Esophagus muscularis mucosa (tissue), 4 donors: ENCODE measurements around the gene ZFHX3. TPM values are rescaled to one million over a fixed set of nuclear protein-coding genes. Genes with fewer than 3 reads are reported as not detected.
A peak's percentile ranks its signal among the peaks of the same experiment; 100 is the strongest.

Experiments
- DNase-seq: peaks from one replicate; pipeline ENCODE4 v3.0.0-alpha.2; 2017; ENCODE audit errors: extremely low spot score
- H3K27ac ChIP-seq, 4 donors: fragments of 200-600 bp; sonication (generic); replicated peaks in 1 of 4; 1 replicate in 3 of 4; 2 replicates in 1 of 4; pipeline ENCODE4 v1.5.1; 2016 to 2019; ENCODE audit warnings: mild to moderate bottlenecking in 1 of 4
- H3K27me3 ChIP-seq, 4 donors: fragments of 200-600 bp; sonication (generic); one replicate each; pipeline versions ENCODE4 v1.5.1 to v1.6.0; 2016 to 2019
- H3K36me3 ChIP-seq, 4 donors: fragments of 200-600 bp; sonication (generic); one replicate each; pipeline ENCODE4 v1.5.1; 2016 to 2019
- H3K4me1 ChIP-seq, 4 donors: fragments of 200-600 bp; sonication (generic); one replicate each; pipeline ENCODE4 v1.5.1; 2016 to 2019
- H3K4me3 ChIP-seq, 4 donors: fragments of 200-600 bp; sonication (generic); 1 replicate in 2 of 4; 2 replicates in 2 of 4; pipeline ENCODE4 v1.5.1; 2016 to 2019; ENCODE audit warnings: mild to moderate bottlenecking in 4 of 4, moderate library complexity in 1 of 4
- H3K9me3 ChIP-seq, 4 donors: fragments of 200-600 bp; sonication (generic); 1 replicate in 3 of 4; 2 replicates in 1 of 4; pipeline ENCODE4 v1.5.1; 2016 to 2019
- CTCF ChIP-seq, 3 experiments: fragments of 200-600 bp in 2 of 3; fragments of 450-650 bp in 1 of 3; sonication (generic) in 2 of 3; IDR thresholded peaks; one replicate each; pipeline ENCODE4 v1.5.1; 2017 to 2019; ENCODE audit warnings: antibody characterized with exemption in 3 of 3, mild to moderate bottlenecking in 2 of 3, moderate library complexity in 1 of 3
- EP300 ChIP-seq: sonication (generic); formaldehyde crosslinking; IDR thresholded peaks from one replicate; pipeline ENCODE4 v1.6.1; 2017; ENCODE audit warnings: antibody characterized with exemption
- POLR2A ChIP-seq: fragments of 450-650 bp; IDR thresholded peaks from one replicate; pipeline ENCODE4 v1.6.1; 2017; ENCODE audit warnings: antibody characterized with exemption, moderate library complexity, mild to moderate bottlenecking, low read depth
- POLR2AphosphoS5 ChIP-seq, 2 donors: sonication (generic); formaldehyde crosslinking; IDR thresholded peaks; one replicate each; pipeline ENCODE4 v1.6.1; 2017; ENCODE audit warnings: antibody characterized with exemption in 2 of 2
- WGBS: methylation state at CpG from one replicate; pipeline ENCODE4 v1.1.5; 2018; 5-methylcytosine and 5-hydroxymethylcytosine counted together
- intact Hi-C: fragments of 100-400 bp; cut with DNase I; formaldehyde crosslinking; loops from one replicate; pipeline ENCODE4 v1.15.1; 2023
- total RNA-seq, 4 donors: library from RNA; depleted of rRNA; stranded (reverse); fragments of >200 nt; gene quantifications; one replicate each; pipeline versions ENCODE4 v1.1.0 to v1.2.1, GENCODE V29; 2016

ZFHX3 gene
- total RNA-seq, 4 donors from 2014 or later = 25.7 to 53.0 (median 30.6) TPM

- TF ChIP-seq POLR2A (no peak), POLR2AphosphoS5 (IDR thresholded peaks at IDR 0.05) (no peak), CTCF (IDR thresholded peaks at IDR 0.05) (no peak), EP300 (no peak)
- 77% methylated on average over 3 of the region's 4 CpGs for WGBS
- Histone ChIP-seq H3K36me3 (no peaks in the 10 kb centered on the region), H3K4me3 (no peak overlapping the region), H3K4me1 (peaks cover 36 to 75% (median 64%) of the 10 kb centered on the region in 4 donors), H3K9me3 (no peaks in the 10 kb centered on the region), H3K27me3 (no peaks in the 10 kb centered on the region), H3K27ac (no peak overlapping the region)
- intact Hi-C loops = no loop called here
- DNase-seq = no peak
Measured at GRCh38 chr16:73034374-73034773, 13.6 kb downstream of the ZFHX3 start.

DNA sequence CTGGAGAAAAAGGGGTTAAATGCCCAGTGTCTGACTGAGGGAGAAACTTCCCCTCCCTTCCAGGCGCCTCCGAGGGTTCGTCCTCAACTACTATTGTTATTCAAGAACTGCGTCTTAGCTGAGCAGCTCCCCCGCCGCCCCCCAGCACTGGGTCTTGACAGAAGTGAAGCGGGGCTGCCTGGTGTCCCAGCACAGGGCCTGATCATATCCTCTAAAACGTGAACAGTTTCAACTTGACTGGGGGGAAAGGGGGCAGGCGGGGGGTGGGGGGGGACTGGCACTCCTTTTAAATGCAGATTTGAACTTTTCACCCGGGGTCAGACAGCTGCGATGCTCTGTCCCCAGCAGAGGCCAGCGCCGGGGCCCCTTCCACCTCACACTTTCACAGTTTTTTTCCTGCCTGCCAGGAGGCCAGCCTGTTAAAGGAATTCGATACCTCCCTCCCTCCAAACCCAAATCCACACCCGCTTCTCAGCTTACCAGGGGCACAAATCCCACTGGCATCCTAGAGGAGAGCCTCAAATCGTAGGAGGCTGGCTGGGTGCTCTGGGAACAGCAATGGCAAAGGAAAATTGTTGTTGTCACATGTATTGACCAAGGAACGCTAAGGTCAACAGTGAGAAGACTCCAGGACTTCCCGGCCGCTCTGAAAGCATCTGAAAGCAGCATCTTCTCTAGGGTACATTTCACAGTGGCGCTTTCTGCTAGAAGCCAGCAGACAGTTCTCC lies 14.5 kb downstream of the ZFHX3 start:
- H3K4me3 ChIP-seq = no peak overlapping the region
- TF ChIP-seq EP300 (no peak), POLR2AphosphoS5 (IDR thresholded peaks at IDR 0.05) (no peak), CTCF (IDR thresholded peaks at IDR 0.05) (no peak), POLR2A (no peak)
- peak overlapping the region in 1 of 4 donors; percentile 11 for H3K27ac ChIP-seq
- no peak for DNase-seq
- intact Hi-C loops = no loop called here
- 72% methylated on average over 17 of the region's 20 CpGs for WGBS
- no peaks in the 10 kb centered on the region for H3K36me3 ChIP-seq
- no peaks in the 10 kb centered on the region for H3K9me3 ChIP-seq
- peaks cover 36 to 73% (median 68%) of the 10 kb centered on the region in 4 donors for H3K4me1 ChIP-seq
- no peaks in the 10 kb centered on the region for H3K27me3 ChIP-seq

DNA sequence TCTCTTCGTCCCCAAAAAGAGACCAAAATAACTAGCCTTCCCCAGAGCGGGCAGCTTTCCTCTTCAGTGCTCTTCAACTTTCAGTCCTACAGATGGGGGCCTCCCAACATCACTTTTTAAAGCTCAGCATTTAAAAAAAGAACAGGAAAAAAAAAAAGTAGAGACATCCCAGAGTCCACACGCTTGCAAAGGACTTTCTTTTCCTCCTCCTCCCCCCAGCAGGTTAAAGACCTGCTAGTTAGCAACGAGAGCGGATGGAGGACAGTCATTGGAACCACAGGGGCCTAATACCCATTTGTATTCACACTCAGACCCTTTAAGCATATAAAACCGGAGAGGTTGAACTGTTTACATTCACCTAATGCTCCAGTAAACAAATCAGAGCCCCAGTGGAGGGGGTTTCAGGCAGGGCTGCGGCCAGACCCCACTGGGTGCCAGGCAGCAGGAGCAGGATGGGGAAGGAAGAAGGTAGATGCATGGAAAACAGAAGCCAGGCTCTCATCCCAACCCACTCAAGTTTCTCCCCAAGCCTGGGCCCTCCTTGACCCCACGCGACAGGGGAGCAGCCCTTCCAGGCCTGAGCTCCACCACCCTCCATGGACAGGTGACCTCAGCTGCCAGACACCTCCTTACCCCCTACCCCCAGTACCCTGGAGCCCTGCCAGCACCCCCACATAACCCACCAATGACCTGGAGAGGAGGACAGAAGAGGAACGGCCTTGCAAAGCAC lies 15.2 kb downstream of the ZFHX3 start:
- intact Hi-C loops = no loop called here
- Histone ChIP-seq H3K27ac (peak overlapping the region in 1 of 4 donors; percentile 11), H3K9me3 (no peaks in the 10 kb centered on the region), H3K36me3 (no peaks in the 10 kb centered on the region), H3K4me1 (peaks cover 36 to 73% (median 69%) of the 10 kb centered on the region in 4 donors), H3K4me3 (no peak overlapping the region), H3K27me3 (no peaks in the 10 kb centered on the region)
- no peak for TF ChIP-seq EP300
- TF ChIP-seq POLR2A = no peak
- no peak for TF ChIP-seq POLR2AphosphoS5 (IDR thresholded peaks at IDR 0.05)
- TF ChIP-seq CTCF (IDR thresholded peaks at IDR 0.05) = no peak
- DNase-seq = no peak
- 74% methylated on average over 10 of the region's 10 CpGs for WGBS

- DNase-seq = no peak
- WGBS = 84% methylated on average over 9 of the region's 9 CpGs
- intact Hi-C loops = no loop called here
- no peak overlapping the region for H3K27ac ChIP-seq
- H3K27me3 ChIP-seq = no peaks in the 10 kb centered on the region
- H3K4me1 ChIP-seq = peaks cover 29 to 71% (median 69%) of the 10 kb centered on the region in 4 donors
- H3K4me3 ChIP-seq = no peak overlapping the region
- no peaks in the 10 kb centered on the region for H3K36me3 ChIP-seq
- TF ChIP-seq POLR2A = no peak
- TF ChIP-seq POLR2AphosphoS5 (IDR thresholded peaks at IDR 0.05) = no peak
- no peak for TF ChIP-seq EP300
- no peak for TF ChIP-seq CTCF (IDR thresholded peaks at IDR 0.05)
- H3K9me3 ChIP-seq = no peaks in the 10 kb centered on the region
Measured at GRCh38 chr16:73031984-73032383, 15.9 kb downstream of the ZFHX3 start.
